ENCODE data around the gene SFN.

DNA sequence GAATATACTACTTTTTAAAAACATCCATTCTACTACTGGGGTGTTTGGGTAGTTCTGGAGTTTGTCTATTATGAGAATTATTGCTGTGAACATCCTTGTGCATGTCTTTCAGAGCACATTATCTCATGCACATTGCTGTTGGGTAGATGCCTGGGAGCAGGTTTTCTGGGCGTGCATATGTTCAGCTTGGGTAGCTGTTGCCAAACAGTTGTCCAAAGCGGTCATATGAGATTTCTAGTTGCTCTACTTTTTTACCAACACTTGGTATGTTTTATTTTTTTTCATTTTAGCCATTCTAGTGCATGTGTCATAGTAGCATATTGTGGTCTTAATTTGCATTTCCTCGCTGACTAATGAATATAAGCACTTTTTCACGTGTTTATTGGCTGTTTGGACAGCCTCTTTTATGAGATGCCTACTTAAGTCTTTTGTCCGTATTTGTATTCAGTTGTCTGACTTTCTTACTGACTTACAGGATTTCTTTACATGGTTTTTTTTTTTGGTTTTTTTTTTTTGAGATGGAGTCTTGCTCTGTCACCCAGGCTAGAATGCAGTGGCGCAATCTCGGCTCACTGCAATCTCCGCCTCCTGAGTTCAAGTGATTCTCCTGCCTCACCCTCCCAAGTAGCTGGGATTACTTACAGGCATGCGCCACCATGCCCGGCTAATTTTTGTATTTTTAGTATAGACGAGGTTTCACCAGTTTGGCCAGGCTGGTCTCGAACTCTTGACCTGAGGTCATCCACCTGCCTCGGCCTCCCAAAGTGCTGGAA, 18.3 kb upstream of the SFN start:
- TF ChIP-seq, protein P1, sequence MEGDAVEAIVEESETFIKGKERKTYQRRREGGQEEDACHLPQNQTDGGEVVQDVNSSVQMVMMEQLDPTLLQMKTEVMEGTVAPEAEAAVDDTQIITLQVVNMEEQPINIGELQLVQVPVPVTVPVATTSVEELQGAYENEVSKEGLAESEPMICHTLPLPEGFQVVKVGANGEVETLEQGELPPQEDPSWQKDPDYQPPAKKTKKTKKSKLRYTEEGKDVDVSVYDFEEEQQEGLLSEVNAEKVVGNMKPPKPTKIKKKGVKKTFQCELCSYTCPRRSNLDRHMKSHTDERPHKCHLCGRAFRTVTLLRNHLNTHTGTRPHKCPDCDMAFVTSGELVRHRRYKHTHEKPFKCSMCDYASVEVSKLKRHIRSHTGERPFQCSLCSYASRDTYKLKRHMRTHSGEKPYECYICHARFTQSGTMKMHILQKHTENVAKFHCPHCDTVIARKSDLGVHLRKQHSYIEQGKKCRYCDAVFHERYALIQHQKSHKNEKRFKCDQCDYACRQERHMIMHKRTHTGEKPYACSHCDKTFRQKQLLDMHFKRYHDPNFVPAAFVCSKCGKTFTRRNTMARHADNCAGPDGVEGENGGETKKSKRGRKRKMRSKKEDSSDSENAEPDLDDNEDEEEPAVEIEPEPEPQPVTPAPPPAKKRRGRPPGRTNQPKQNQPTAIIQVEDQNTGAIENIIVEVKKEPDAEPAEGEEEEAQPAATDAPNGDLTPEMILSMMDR (IDR thresholded peaks at IDR 0.05), result no peak
- TF ChIP-seq EZH2 (IDR thresholded peaks at IDR 0.05; ENCODE audit: borderline replicate concordance, insufficient read depth, low read depth, low read length, poor library complexity, severe bottlenecking), result no peak
